SK-MEL-5 (cell line): ENCODE results near the gene KCNJ15. TPM values are rescaled to one million over a fixed set of nuclear protein-coding genes. Genes with fewer than 3 reads are reported as not detected.

Experiments
- DNase-seq: peaks from one replicate; pipeline ENCODE4 v3.0.0-alpha.2; 2016; ENCODE audit warnings: low read depth, low spot score
- in situ Hi-C: cut with HindIII; loops from 2 replicates; pipeline ENCODE4 v1.10.0; 2016; ENCODE audit warnings: low sequenced_read_pairs, high pct_unique_total_duplicates, low pct_unique_long_range_greater_than_20kb
- total RNA-seq: library from RNA; depleted of rRNA; stranded (reverse); fragments of >200 nt; shearing (Covaris generic); gene quantifications from 2 replicates; pipeline ENCODE4 v1.2.3, GENCODE V29; 2014

Gene KCNJ15
- total RNA-seq, 1 experiment from 2014 or later = not detected

- in situ Hi-C loops = no loop called here
- no peak for DNase-seq
These were observed 3.6 kb downstream of the KCNJ15 start for GRCh38 chr21:38260426-38260825.

- in situ Hi-C loops = no loop called here
- DNase-seq = no peak
These were observed 5.1 kb downstream of the KCNJ15 start for GRCh38 chr21:38261851-38262250.

GRCh38 chr21:38263493-38263892 is 6.7 kb downstream of the KCNJ15 start:
- in situ Hi-C loops = no loop called here
- DNase-seq = no peak

GRCh38 chr21:38264571-38264970 is 7.8 kb downstream of the KCNJ15 start:
- in situ Hi-C loops = no loop called here
- DNase-seq = no peak

- in situ Hi-C loops = no loop called here
- DNase-seq = no peak
These were observed 8.4 kb downstream of the KCNJ15 start for GRCh38 chr21:38265166-38265565.

- in situ Hi-C loops = no loop called here
- DNase-seq = no peak
These were observed 9.9 kb downstream of the KCNJ15 start for GRCh38 chr21:38266732-38267131.

GRCh38 chr21:38267136-38267755 is 10.5 kb downstream of the KCNJ15 start:
- DNase-seq = no peak
- in situ Hi-C loops = no loop called here

- in situ Hi-C loops = no loop called here
- no peak for DNase-seq
These were observed 11.4 kb downstream of the KCNJ15 start for GRCh38 chr21:38267991-38268863.

- no peak for DNase-seq
- in situ Hi-C loops = no loop called here
These were observed 12.2 kb downstream of the KCNJ15 start for GRCh38 chr21:38268864-38269575.

GRCh38 chr21:38269576-38269936 is 12.8 kb downstream of the KCNJ15 start:
- in situ Hi-C loops = no loop called here
- DNase-seq = no peak

- DNase-seq = no peak
- in situ Hi-C loops = no loop called here
These were observed 15.4 kb downstream of the KCNJ15 start for GRCh38 chr21:38272215-38272614.

GRCh38 chr21:38273745-38274542 is 17.2 kb downstream of the KCNJ15 start:
- no peak for DNase-seq
- in situ Hi-C loops = no loop called here

GRCh38 chr21:38277501-38278131 is 20.8 kb downstream of the KCNJ15 start:
- in situ Hi-C loops = no loop called here
- peak; percentile 2 for DNase-seq

GRCh38 chr21:38280454-38280853 is 23.7 kb downstream of the KCNJ15 start:
- DNase-seq = no peak
- in situ Hi-C loops = no loop called here

GRCh38 chr21:38280867-38281266 is 24.1 kb downstream of the KCNJ15 start:
- no peak for DNase-seq
- in situ Hi-C loops = no loop called here

GRCh38 chr21:38282921-38283320 is 26.1 kb downstream of the KCNJ15 start:
- no peak for DNase-seq
- in situ Hi-C loops = no loop called here

- in situ Hi-C loops = no loop called here
- DNase-seq = no peak
These were observed 27.4 kb downstream of the KCNJ15 start for GRCh38 chr21:38284216-38284615.
